HG02840 (cell line): Measurements from ENCODE around the gene PTH1R.

Source experiments
- ATAC-seq: cut with Tn5 transposase; IDR thresholded peaks from one replicate; pipeline ENCODE4 v1.9.1; 2021; ENCODE audit warnings: mild to moderate bottlenecking, moderate library complexity, moderate number of reproducible peaks; ENCODE audit not compliant: unreplicated experiment, low FRiP score

The PTH1R gene

GRCh38 chr3:46862369-46863025, 15.0 kb upstream of the PTH1R start:
- ATAC-seq: no peak

- ATAC-seq: no peak
Observed at GRCh38 chr3:46863261-46863782, 14.2 kb upstream of the PTH1R start, which contains the start of gene MYL3. Gene MYL3, minus strand, starts transcription at chr3:46863444. Its CDS starts 54 bp downstream, at chr3:46863390.

DNA sequence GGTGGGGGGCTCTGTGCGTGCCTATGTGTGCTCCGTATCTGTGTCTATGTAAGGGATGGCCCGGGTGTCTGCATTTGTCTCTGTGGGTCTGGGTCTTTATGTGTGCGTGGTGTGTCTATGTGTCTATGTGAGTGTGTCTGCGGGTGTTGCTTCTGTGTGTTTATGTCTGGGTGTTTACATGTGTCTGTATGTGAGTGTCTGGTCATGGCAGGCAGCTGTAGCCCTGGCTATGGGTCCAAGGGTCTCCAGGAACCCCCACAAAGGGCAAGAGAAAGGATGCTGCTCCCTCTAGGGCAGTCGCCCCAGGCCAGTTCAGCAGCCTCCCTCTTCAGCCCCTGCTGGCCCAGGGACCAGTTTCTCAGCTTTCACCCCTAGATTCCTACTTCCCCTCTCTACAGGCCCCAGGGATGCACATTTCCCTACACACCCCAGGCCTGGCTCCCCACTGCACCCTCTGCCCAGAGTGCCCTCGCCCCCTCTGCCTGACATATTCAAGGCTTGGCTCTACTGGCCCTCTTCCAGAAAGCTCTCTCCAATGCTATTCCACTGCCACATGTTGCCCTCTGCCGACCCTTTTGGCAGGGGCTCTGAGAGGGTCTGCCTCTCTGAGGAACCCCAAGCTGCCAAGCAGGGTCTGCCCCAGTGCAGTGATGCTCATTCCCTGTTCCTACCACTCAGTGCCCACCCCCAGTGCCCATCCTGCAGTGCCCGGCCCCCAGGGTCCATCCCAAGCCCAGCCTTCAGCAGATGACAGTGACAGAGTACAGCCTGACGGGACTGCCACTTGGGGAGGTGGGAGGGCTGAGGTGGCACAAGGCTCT, 13.2 kb upstream of the PTH1R start:
- ATAC-seq: no peak

DNA sequence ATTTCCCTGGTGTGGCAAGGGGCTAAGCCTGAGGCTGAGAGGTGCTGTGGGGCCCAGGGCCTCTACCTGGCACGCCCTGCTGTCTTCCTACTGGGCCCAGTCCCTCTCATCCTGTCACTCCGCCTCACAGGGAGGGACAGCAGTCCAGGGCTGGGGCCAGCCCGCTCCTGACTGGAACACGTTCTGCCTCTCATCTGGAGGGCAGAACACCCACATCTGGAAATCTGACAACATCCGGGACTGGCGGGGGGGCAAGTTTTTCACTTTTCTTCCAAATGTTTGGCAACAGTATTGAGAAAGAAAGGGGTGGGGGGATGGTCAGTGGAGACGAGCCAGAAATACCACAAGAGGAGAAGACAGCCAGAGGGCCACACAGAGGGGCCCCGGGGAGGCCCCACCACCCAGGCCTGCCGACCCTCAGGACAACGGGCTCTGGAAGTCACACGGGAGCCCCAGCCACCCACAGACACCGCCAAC, 12.5 kb upstream of the PTH1R start:
- no peak for ATAC-seq

GRCh38 chr3:46865546-46865945, 12.0 kb upstream of the PTH1R start:
- no peak for ATAC-seq

GRCh38 chr3:46866032-46866595, 11.4 kb upstream of the PTH1R start:
- ATAC-seq: no peak

GRCh38 chr3:46866720-46867549, 10.6 kb upstream of the PTH1R start:
- ATAC-seq: no peak

DNA sequence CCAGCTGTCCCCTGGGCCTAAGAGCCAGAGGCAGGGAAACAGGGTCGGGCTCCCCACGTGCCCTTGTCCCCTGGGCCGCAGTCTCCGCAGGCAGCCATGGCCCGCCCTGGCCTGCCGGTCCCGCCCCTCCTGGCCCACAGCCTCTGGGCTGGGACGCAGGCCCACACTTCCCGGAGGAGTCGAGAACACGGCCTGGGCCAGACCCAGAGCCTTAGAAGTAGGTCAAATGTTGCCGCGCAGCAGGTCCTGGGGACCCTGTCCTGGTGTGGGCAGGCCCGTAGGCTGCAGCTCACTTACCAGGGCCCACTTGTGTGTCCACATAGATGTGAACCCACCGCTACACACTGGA, 10.0 kb upstream of the PTH1R start:
- ATAC-seq: no peak

DNA sequence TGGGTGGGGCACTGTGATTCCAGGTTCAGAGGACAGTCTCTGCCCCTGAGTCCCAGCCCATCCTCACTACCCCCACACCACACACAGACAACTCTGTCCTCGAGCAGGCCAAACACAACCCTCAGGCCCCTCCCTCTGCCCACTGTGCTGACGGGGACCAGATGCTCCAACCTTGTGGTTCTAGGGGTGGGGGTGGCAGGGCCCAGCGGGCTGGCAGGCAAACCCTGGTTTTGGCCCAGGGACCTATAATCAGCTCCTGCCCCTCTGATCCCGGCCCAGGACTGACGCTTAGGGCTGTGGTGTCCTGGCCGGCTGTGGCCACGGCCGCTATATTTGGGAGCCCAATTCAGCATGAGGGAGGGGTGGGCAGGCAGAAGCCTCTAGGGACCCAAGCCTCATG, 9.2 kb upstream of the PTH1R start:
- ATAC-seq: no peak

GRCh38 chr3:46868948-46869347, 8.6 kb upstream of the PTH1R start:
- ATAC-seq: no peak

GRCh38 chr3:46869440-46869839, 8.1 kb upstream of the PTH1R start:
- ATAC-seq: no peak

DNA sequence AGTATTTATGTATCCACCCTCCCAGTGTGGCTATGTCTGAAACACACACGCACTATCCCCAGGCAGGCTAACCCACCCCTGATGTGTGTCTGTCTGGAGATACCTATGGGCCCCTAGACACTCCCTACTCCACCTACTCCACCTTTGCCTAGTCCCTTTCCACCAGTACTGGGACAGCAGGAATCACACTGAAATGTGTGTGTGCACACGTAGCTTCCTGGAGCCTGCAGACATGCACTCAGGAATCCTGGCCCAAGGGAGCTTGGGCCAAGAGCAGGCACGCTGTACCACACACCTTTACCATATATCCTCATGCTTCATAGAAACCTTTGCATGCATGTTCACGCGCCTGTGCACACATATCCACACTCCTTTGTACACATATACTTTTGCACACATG, 6.9 kb upstream of the PTH1R start:
- ATAC-seq: no peak

DNA sequence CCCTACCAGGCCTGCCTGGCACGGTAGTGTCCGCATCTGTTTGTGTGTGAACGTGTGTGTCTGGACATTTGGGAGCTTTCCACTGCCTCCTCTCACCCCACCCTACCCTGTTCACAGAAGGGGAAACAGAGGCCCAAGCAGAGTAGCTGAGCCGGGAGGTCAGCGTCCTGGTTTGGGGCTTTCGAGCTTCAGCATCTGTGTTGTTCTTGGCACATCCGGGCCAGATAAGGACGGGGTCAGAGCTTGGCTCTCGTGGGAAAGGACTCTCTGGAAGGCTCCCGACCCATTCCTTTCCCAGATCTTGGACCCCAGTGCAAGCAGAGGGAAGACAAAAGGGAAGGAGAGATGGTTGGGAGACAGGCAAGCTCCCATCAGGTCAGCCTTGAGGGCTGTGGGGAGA, 6.3 kb upstream of the PTH1R start:
- no peak for ATAC-seq

- no peak for ATAC-seq
Observed at GRCh38 chr3:46873521-46873920, 4.0 kb upstream of the PTH1R start.

GRCh38 chr3:46874430-46874829, 3.1 kb upstream of the PTH1R start:
- no peak for ATAC-seq

- ATAC-seq: no peak
Observed at GRCh38 chr3:46875560-46875959, 2.0 kb upstream of the PTH1R start.

DNA sequence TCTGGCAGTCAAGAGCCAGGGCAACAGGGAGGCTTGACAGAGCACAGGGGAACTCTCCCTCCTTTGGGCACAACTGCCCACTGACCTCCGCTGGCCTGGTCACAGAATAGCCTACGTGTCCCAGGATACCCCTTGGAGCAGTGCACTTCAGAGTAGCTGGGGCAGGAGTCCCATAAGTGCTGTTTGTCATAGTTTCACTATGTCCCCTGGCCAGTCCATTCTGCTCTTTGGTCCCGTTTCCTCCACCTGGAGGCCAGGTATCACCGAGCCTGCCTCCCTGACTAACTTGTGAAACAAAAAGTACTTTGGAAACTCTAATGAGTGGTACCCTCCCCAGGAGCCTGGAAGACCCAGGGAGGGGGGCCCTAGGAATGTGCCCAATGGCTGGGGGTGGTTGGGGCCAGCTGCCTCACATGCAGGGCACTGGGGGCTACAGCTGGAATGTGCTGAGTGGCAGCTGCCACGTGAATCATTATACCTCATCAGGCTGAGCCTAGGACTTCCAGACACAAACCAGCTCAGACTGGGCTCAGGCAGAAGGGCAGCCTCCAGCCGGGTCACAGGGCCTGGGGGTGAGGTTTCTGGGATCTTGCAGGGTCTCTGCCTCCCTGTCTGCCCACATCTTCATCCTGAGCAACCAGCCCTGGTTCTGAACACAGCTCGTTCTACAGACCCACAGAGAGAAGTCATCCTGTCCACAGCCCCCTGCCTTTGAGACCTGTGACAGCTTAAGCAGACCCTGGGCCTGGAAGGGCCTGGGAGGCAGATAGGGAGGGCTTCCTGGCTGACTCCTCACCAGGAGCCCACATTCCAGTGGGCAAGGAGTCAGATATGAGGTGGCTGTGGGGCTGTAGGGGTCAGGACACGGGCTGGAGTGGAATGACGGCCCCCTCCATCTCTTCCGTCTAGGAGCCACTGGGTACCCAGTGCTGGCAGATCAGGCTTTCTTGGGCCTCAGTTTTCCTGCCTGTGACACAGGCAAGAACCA, 914 bp upstream of the PTH1R start:
- no peak for ATAC-seq

GRCh38 chr3:46878781-46879436, 1.4 kb downstream of the PTH1R start:
- ATAC-seq: no peak
